Measurements from ENCODE around the gene KRTAP12-1. TPM values are rescaled to one million over a fixed set of nuclear protein-coding genes. Genes with fewer than 3 reads are reported as not detected.

The KRTAP12-1 gene
- total and polyA plus RNA-seq, 2 of the 8 experiments (the other 6 are each of a cell fraction or from before 2014, with no cell fraction given): 0.50 to 0.73 TPM

DNA sequence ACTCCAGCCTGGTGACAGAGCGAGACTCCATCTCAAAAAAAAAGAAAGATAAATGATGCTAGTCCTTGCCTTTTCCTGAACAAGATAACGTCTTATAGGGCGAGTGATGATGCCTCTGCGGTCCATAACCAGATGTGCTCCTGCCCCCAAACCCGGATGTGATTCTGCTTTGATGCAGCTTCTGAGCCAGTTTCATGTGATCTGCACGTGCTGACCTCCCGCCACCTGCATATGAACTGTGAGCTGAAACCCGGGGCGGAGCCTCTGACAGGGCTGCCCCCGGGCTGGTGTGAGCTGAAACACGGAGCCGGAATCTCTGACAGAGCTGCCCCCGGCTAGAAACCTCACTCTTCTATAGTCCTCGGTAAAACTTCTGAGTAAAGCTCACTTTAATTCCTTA is 28.8 kb downstream of the KRTAP12-1 start:
- no peak for TF ChIP-seq EZH2 (IDR thresholded peaks at IDR 0.05; ENCODE audit: low read depth, low read length, severe bottlenecking)
- TF ChIP-seq BRCA1 (IDR thresholded peaks at IDR 0.05; ENCODE audit: low read depth, low read length): no peak
- TF ChIP-seq SP1 (IDR thresholded peaks at IDR 0.05; ENCODE audit: low read depth, low read length): peak; percentile 56; the same call in 1 of the 2 replicates
- TF ChIP-seq ZNF274 (IDR thresholded peaks at IDR 0.05; ENCODE audit: borderline replicate concordance, extremely low read depth, low read length): no peak
- TF ChIP-seq, protein P1, sequence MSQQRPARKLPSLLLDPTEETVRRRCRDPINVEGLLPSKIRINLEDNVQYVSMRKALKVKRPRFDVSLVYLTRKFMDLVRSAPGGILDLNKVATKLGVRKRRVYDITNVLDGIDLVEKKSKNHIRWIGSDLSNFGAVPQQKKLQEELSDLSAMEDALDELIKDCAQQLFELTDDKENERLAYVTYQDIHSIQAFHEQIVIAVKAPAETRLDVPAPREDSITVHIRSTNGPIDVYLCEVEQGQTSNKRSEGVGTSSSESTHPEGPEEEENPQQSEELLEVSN (IDR thresholded peaks at IDR 0.05): peak; percentile 96
- TF ChIP-seq, protein P2, sequence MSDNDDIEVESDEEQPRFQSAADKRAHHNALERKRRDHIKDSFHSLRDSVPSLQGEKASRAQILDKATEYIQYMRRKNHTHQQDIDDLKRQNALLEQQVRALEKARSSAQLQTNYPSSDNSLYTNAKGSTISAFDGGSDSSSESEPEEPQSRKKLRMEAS (IDR thresholded peaks at IDR 0.05): peak; percentile 90
- H3K4me3 ChIP-seq (ENCODE audit: extremely low read depth in 1 of 4, insufficient read depth in 2 of 4, low read depth in 3 of 4, low read length in 4 of 4): no peak overlapping the region
- H3K23ac ChIP-seq (ENCODE audit: insufficient read length): no peak overlapping the region
- H2AFZ ChIP-seq (ENCODE audit: low read length): no peak overlapping the region
- no peak overlapping the region for H4K8ac ChIP-seq (ENCODE audit: extremely low read depth, insufficient read depth, low read length)
- H2BK120ac ChIP-seq (replicated peaks; ENCODE audit: low read depth, low read length): no peak overlapping the region
- no peak overlapping the region for H3K4me2 ChIP-seq (ENCODE audit: insufficient read depth in 1 of 2, low read depth in 2 of 2, low read length in 2 of 2)
- no peaks in the 10 kb centered on the region for H3K36me3 ChIP-seq (ENCODE audit: control insufficient read depth in 2 of 4, insufficient read depth in 4 of 4, low read length in 3 of 4)
- no peaks in the 10 kb centered on the region for H3K79me2 ChIP-seq (ENCODE audit: control insufficient read depth in 1 of 2, insufficient read depth in 2 of 2, low read length in 2 of 2)
- H3K27me3 ChIP-seq (replicated peaks in 1 of 4; ENCODE audit: control insufficient read depth in 3 of 4, extremely low read depth in 1 of 4, insufficient read depth in 3 of 4, low read length in 3 of 4): peaks cover 0 to 2% (median 0%) of the 10 kb centered on the region in 4 experiments; a peak in 1 of 7 replicates
- H3K79me1 ChIP-seq (ENCODE audit: low read depth, low read length): no peaks in the 10 kb centered on the region; the same call in 1 of the 2 replicates
- FAIRE-seq: no peak
- H3K23me2 ChIP-seq (ENCODE audit: low read depth, low read length): no peaks in the 10 kb centered on the region
- no peak overlapping the region for H3K14ac ChIP-seq (ENCODE audit: insufficient read length)
- no peak overlapping the region for H3K56ac ChIP-seq (replicated peaks; ENCODE audit: insufficient read length, low read depth, low read length)
- H4K91ac ChIP-seq (replicated peaks; ENCODE audit: insufficient read length, low read length): no peak overlapping the region
- no peak overlapping the region for H2AK5ac ChIP-seq (ENCODE audit: low read depth, low read length)
- no peak overlapping the region for H2BK5ac ChIP-seq (ENCODE audit: low read depth, low read length)
- H3K18ac ChIP-seq (ENCODE audit: extremely low read depth, low read length): no peak overlapping the region
- H2BK20ac ChIP-seq (ENCODE audit: low read length): no peak overlapping the region
- no peak overlapping the region for H4K5ac ChIP-seq (ENCODE audit: insufficient read length, low read depth, low read length)
- no peak overlapping the region for H3K9ac ChIP-seq (replicated peaks in 1 of 4; ENCODE audit: extremely low read depth in 1 of 4, low read depth in 3 of 4, low read length in 3 of 4)
- no peaks in the 10 kb centered on the region for H4K20me1 ChIP-seq (replicated peaks in 1 of 2; ENCODE audit: control insufficient read depth in 1 of 2, insufficient read depth in 2 of 2, low read length in 2 of 2)
- peaks cover 0 to 4% of the 10 kb centered on the region in 2 experiments; a peak in 2 of 4 replicates for H3K9me3 ChIP-seq (ENCODE audit: insufficient read depth in 2 of 2, low read depth in 1 of 2, low read length in 1 of 2)
- ChIA-PET POLR2A (ENCODE audit: partially characterized antibody) (no interaction called here), CTCF (ENCODE audit: partially characterized antibody) (interaction anchor here (1.0 kb wide), 1 partner anchor 34 kb away, joined by 3 read pairs; no protein-coding TSS in a partner anchor)
- no peak overlapping the region for H3K4ac ChIP-seq (replicated peaks; ENCODE audit: insufficient read length, low read depth, low read length)
- H2BK15ac ChIP-seq (ENCODE audit: low read length): no peak overlapping the region
- no peak overlapping the region for H2BK12ac ChIP-seq (ENCODE audit: low read depth, low read length)
- 79% methylated on average over 14 of the region's 14 CpGs; no CpG with 5 or more reads in 1 of the 2 experiments for WGBS, 2 experiments (ENCODE audit: extremely low coverage in 1 of 2, insufficient coverage in 1 of 2, insufficient read length in 1 of 2, insufficient replicate concordance in 2 of 2, low coverage in 1 of 2, low lambda C conversion rate in 2 of 2, missing lambda C conversion rate in 1 of 2)
- no peak for DNase-seq (ENCODE audit: low read depth in 1 of 2, low spot score in 2 of 2)
- H3K4me1 ChIP-seq (replicated peaks in 1 of 4; ENCODE audit: control insufficient read depth in 3 of 4, insufficient read depth in 4 of 4, low read length in 3 of 4): no peaks in the 10 kb centered on the region; a peak in 1 of 7 replicates
- H3K27ac ChIP-seq (ENCODE audit: low read depth, low read length): no peak overlapping the region

Measured in H1 (cell line).